Ureter (tissue), 1 donor: Measurements from ENCODE around the gene C22orf15. TPM values are rescaled to one million over a fixed set of nuclear protein-coding genes. Genes with fewer than 3 reads are reported as not detected.

Experiments
- DNase-seq: peaks from one replicate; pipeline ENCODE4 v3.0.0-alpha.2; 2020; ENCODE audit warnings: low spot score
- total RNA-seq: library from RNA; stranded (reverse); gene quantifications from one replicate; pipeline ENCODE4 v1.2.4, GENCODE V29; 2023
- donor health status: DM: yes; HTN: yes; CAD: no.

The C22orf15 gene
- total RNA-seq, 1 donor from 2014 or later = 0.18 TPM

DNA sequence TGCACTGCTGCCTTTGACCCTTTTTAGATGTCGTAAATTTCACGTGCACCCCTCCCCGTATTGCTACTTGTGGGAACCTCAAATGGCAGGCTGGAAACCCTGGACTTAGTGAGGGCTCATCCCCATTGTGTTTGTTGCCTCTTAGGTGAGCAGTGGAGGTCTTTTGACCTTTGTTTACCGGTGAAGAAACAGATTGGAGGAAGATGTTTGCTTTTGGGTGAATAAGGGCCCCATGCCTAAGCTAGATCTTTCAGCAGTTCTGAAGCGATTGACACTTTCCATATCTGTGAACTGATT lies 24.8 kb downstream of the C22orf15 start:
- DNase-seq = no peak

DNA sequence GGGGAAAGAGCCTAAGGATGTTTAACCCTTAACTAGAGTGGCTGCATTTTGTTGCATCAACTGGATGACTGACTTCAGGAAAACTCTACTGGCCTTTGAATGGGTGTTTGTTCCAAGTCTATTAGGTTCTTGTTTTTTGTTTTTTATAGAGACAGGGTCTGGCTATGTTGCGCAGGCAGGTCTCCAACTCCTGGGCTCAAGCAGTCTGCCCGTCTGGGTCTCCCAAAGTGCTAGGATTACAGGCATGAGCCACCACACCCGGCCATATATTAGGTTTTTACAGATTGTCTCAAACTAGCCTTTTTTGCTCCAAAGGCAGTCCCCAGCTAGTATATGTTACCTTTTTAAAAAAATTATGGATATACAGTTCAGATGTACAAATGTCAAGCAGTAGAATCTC lies 25.1 kb downstream of the C22orf15 start:
- DNase-seq = no peak

DNA sequence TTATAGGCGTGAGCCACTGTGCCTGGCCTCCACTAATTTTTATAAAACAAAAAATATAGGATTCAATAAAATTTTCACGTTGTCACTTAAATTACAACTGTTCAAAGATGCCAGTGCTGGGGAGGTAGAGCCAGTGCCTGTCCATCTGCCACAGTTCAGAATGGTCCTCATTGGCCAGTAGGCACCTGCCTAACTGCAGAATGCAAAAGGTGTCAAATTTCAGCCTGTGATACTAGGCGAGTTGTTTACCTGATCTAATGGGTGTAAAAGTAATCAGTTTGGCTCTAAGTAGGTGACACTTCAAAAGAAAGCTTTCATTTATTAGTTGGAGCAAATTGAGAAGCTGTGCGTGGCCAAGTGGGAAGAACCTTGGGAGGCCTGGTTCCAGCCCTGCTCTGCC lies 26.3 kb downstream of the C22orf15 start:
- no peak for DNase-seq

DNA sequence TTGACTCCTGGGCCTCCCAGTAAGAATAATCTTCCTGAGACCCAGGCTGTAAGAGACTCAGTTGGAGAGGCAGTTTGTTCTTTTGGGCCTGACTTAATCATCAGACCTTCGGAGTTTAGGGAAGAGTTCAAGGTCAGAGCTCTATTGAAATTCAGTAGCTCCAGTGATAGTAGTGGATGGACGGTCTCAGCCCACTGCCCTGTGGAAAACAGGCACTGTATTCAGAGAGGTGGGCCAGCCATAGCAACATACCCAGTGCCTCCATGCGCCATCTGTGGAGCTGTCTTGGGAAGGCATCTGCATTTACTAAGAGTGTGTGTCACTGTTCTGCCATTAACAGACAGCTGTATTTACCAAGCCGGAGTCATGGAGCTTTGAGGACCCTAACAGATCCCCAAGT lies 26.8 kb downstream of the C22orf15 start:
- no peak for DNase-seq

DNA sequence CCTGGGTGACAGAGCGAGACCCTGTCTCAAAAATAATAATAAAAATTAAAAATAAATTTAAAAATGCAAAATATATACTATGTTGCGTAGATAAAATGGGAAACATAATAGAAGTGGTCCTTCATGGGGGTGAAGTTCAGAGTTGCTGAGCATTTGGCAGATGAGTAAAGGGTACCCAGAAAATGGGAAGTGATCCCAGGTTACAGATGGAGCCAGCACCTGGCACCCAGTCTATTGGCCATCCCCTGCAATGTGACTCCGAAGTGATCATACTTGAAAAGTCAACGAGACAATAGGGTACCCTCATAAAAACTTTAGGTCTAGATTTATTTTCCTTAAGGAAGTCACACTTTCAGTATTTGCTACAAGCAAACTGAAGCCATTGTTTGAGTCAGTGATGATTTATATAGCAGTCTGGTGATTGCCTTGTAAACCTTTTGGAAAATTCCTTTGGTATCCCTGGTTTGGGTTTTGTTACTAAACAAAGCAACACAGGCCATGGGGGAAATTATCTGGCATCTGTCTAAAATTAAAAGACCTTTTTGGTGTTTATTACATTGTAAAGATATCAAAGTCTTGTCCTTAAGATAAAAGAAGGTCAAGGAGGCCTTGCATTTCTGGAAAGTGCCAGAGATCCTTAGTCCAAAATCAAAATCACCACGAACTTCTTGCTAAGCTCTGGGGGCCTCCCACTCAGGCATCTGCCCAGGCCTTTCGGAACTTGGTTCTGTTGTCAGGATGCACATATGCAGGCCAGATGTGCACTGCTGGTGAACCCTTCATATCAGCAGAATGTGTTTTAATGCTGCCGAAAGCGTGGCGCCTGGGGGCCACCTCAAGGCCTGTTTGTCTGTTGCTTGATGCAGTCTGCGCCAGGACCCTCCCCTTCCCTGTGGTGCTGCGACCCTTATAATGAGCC lies 28.3 kb downstream of the C22orf15 start:
- DNase-seq = no peak

DNA sequence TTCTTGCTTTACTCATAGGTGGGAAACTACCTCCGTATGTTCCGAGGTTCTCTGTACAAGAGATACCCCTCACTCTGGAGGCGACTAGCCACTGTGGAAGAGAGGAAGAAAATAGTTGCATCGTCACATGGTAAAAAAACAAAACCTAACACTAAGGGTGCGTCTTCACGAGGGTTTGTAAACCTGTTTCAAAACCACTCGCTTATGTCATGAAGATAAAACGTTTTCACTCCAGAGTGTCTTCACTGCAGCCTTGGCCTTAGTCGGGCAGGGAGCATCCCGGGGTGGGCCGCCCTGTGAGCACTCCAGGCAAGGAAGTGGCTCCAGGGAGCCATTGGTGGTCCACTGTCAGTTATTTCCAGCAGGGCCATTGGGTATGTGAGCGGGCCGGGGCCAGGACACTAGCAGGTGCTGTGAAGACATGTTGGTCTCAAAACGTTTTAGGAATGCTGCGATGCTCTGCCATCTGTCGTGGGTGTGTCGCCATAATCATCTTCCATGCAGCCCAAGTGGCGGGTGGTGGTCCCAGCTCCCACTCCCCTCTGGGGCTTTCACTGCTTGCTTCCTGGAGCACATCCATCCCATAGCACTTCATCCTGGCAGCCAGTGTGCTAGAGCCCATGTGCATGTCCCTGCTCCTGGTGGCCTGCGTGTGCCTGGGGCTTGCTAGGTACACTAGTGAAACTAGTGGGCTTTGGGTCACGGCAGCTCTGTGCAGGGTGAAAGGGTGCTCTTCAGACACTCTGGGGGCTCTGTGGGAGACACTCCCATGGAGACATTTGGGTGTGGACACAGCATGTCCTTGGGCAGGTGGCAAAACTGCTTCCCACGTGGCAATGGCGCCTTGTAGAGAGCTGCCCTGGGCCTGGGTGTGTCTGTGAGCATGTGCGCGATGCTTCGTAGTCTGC lies 29.2 kb downstream of the C22orf15 start:
- no peak for DNase-seq

DNA sequence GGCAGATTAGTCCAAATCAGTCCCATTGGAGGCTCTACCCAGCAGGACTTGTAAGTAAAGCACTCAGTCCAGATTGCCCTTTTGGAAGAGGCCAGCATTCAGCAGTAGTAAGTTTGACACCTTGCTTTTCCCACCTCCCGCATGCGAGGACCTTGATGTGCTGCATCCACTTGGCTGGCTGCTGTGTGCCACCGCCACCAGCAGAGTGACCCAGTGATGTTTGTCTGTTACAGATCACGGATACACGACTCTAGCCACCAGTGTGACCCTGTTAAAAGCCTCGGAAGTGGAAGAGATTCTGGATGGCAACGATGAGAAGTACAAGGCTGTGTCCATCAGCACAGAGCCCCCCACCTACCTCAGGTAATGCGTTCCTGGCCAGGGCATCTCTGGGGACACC lies 30.5 kb downstream of the C22orf15 start:
- no peak for DNase-seq

DNA sequence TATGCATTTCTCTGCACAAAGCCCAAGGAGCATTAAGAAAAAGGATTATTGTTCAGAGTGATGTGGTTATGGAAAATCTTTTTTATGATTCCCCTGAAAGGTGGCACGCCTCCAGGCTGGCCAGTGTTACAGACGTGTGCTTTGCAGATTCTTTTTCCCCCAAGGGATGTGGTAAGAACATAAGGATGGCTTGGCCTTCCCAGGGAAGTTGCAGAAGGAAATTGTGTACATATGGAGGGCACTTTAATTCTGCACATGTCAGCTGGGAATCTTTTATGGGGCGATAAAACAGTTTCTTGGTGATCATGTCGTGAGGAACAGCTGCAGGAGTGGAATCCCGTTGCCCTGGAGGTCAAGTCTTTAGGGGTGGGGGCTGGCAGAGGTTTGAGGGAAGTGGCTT lies 33.7 kb downstream of the C22orf15 start:
- no peak for DNase-seq

DNA sequence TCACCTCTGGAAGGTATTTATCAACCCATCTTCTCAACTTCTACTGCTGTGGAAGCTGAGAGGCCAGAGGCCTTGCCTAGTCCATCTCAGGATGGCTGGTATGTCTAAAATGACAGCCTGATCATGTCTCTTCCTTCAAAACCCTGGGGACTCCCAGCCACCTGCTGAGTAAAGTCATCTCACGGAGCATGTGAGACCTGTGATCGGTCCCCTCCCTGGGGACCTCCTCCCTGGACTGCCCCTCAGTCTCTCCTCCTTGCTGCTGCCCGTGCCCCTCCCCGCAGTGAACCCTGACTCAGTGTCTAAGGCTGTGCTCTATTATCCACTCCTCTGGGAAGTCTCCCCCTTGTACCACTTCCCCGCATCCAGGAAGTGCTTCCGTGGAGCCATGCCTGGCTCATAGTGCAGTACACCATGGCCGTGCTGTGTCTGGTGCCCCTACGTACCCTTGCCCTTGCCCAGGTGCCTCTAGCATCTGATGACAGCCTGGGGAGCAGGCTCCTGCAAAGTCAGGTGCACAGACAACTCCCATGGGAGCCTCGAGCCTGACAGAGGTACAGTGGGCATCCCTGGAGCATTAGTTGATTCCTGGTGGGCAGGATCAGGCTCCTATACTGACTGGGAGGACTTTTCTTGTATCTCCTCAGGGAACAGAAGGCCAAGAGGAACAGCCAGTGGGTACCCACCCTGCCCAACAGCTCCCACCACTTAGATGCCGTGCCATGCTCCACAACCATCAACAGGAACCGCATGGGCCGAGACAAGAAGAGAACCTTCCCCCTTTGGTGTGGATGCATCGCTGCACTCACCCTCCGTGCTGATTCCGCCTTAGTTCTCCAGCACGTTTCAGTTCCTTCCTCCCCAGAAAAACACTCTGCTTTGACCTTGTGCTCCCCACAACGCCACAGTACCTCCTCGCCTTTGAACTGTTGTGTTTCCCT lies 37.8 kb downstream of the C22orf15 start:
- no peak for DNase-seq

DNA sequence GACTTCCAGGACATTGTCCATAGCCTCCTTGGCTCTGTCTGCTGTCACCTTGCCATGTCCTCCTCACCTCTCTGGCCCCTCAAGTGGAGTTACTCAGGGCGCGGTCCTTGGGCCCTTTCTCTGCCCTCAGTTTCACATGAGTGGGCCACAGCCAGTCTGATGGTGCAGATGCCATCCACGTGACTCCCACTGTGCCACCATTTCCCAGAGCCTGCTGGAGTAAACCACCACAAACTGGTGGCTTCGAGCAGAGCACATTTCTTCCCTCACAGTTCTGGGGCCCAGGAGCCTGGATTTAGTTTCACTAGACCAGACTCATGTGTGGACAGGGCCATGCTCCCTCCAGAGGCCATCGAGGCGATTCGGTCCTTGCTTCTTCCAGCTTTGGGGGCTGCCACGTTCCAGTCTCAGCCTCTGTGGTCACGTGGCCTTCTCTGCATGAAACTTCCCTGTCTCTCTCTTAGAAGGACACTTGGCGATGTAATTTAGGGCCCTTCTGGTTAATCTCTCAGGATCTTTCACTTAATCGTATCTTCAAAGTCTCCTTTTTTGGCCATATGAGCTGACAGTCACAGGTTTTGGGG lies 38.5 kb downstream of the C22orf15 start:
- no peak for DNase-seq

DNA sequence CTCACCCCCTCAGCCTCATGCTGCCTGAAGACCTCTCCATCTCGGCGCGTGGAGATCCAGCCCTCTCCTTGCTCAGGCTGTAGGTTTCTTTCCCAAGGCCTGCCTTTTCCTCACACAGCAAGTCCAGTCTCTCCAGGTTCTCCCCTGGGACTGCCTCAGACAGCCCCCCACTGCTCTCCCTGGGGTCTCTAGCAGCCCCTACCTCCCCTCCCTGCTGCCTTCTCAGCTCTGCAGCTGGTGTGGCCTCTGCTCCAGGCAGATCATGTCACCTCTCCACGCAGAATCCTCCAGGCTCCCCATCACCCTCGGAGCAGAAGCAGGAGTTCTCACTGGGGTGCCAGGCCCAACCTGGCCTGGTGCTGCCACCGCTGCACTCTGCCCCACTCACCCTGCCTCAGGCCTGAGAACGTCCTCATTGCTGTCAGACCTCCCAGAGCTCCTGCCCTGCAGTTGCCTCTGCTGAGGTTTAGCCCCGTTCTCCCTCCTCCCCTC lies 39.1 kb downstream of the C22orf15 start:
- no peak for DNase-seq

DNA sequence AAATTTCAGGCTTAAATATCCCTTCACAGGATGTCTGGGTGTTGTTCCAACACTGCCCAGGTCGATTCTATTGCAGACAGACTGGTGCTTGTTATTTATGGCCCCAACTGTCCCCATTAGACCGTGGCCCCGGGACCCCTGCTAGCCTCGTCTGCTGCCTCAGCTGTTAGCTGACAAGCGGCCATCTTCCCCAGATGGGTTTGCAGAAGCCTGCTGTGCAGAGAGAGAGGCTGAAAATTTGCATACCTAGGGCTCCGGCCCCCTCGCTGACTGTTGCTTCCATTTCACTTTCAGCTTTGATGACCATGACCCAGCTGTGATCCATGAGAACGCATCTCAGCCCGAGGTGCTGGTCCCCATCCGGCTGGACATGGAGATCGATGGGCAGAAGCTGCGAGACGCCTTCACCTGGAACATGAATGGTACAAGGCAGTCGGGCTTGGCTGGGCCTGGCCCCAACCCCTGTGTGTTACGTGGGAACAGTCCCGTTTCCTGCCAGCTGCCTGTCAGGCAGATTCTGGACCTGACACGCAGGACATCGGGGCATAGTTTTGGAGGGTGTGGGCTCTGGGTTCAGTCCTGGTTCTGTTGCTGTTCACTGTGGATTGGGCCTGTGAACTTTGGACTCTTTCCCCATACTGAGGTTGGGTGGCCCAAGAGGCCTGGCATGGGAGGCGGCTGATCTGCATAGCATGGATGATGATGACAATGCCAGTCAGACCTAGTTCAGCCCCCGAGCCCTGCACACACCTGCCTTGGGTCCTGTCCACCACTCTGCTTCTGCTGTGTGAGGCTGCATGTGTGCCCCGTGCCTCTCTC lies 40.4 kb downstream of the C22orf15 start:
- DNase-seq = no peak

DNA sequence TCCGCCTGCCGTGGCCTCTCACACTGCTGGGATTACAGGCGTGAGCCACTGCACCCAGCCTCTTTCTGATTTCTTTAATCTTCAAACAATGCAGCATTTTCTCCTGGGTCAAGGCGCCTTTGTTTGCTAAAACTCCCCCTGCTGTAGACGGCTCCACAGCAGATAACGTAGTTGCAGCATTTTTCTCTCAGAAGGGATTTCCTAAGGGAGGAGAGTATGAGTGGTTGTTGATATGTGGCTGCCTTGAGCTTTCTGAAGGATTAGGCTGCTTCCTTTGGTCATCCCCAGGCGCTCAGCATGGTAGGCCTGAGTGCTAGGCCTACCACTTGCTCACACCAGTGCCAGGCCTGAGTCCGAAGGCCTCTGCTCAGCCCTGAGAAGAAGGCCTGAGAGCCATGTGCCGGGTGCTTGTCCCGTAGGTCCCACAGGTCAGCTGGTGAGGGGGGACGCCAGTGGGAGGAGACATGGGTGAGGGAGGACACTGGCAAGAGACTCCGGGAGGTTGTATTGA lies 42.0 kb downstream of the C22orf15 start:
- no peak for DNase-seq

DNA sequence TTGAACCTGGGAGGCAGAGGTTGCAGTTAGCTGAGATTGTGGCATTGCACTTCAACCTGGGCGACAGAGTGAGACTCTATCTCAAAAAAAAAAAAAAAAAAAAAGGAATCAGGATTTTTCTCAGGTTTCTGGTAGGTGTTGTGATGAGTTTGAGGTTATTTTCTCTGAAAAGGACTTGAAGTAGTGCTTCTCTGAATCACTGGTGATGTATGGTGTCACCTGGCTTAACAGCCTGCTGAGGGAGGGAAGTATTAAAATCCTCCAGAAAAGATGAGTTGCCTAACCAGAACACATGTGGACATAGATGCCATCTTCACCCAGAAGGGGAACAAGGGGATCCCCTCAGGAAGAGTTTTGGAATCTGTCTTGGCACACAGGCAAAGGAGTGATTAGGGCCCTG lies 44.0 kb downstream of the C22orf15 start:
- no peak for DNase-seq

DNA sequence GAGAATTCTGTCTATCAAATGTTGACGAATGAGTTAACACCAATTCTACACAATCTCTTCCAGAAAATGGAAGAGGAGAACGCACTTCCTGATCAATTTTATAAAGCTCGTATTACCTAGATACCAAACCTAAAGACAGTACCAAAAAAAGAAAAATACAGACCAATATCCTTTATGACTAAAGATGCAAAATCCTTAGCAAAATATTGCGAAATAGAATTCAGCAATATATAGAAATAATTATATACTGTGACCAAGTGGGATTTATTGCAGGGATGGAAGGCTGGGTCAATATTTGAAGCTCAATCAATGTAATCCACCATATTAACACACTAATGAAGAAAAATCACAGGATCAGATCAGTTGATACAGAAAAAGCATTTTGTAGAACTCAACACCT lies 49.6 kb downstream of the C22orf15 start:
- DNase-seq = no peak

Other genes with a start within 250 kb of the C22orf15 start
- not detected for gene IGLL1, start 182.7 kb upstream of the C22orf15 start, total RNA-seq
- gene DRICH1, start 130.7 kb upstream of the C22orf15 start, total RNA-seq = 2.3 TPM
- not detected for gene RGL4, start 72.0 kb upstream of the C22orf15 start, total RNA-seq
- 9.0 TPM for gene ZNF70, start 11.9 kb upstream of the C22orf15 start, total RNA-seq
- not detected for gene VPREB3, start 8.6 kb upstream of the C22orf15 start, total RNA-seq
- gene CHCHD10, start 5.0 kb downstream of the C22orf15 start, total RNA-seq = 232 TPM
- gene MMP11, start 9.9 kb downstream of the C22orf15 start, total RNA-seq = 1.5 TPM
- gene SMARCB1, start 24.0 kb downstream of the C22orf15 start, total RNA-seq = 74.0 TPM
- gene DERL3, start 76.0 kb downstream of the C22orf15 start, total RNA-seq = 11.4 TPM
- 15.0 TPM for gene SLC2A11, start 94.9 kb downstream of the C22orf15 start, total RNA-seq
- 528 TPM for gene MIF, start 131.4 kb downstream of the C22orf15 start, total RNA-seq
- gene GSTT2B, start 198.2 kb downstream of the C22orf15 start, total RNA-seq = 6.9 TPM
- 6.6 TPM for gene DDTL, start 203.9 kb downstream of the C22orf15 start, total RNA-seq
- 129 TPM for gene DDT, start 211.5 kb downstream of the C22orf15 start, total RNA-seq
- gene GSTT2, start 217.1 kb downstream of the C22orf15 start, total RNA-seq = 7.8 TPM
- not detected for gene GSTT4, start 242.5 kb downstream of the C22orf15 start, total RNA-seq
- gene CABIN1, start 248.3 kb downstream of the C22orf15 start, total RNA-seq = 117 TPM